ENCODE measurements around the gene CHST11.

Gene CHST11

DNA sequence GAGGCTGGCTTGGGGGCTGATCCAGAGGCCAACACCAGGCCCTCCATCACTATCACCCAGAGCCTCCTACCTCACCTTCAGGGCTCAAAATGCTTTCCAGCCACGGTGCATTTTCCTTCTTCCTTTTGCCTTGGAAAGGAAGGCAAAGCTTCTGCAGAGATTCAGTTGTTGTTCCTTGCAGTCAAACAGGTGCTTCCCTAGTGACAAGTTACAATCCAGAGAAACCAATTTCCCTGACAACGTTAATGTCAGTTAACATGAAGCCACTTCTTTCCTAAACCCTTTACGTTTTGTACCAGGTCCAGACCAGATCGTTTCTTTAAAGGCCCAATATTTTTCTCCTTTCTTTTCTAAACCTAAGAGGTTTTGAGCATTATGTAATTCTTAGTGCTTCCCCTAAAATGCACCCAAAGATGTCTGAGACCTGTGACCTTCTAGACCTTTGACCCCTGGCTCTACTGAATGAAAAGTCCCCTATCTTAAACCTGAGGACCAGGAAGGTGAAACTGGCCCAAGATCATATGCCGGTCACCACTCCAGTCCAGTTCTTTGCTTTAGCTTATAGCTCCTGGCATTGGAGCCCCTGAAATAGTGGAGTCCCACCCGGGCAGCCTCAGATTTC is 289.8 kb downstream of the CHST11 start:
- FAIRE-seq: no peak

GRCh38 chr12:104747330-104747729 is 290.6 kb downstream of the CHST11 start:
- no peak for FAIRE-seq

DNA sequence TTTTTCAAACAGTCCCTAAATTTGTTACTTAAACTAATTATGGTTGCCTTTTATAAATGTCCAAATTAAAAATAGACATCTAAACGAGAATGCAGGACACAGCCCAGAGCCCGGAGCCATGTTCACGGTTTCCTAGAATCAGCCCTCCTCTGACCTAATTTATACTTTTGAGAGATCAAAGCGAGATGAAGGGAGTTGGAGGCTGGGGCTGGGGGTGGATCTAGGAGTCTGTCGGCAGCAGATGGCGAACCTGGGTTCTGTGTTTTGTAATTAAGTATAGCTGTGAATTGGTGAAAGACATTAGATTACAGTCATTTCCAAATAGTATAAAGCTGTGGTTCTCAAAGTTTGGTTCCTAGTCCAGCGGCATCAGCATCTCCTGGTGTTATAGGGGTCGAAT is 291.2 kb downstream of the CHST11 start:
- no peak for FAIRE-seq

GRCh38 chr12:104748356-104748755 is 291.6 kb downstream of the CHST11 start:
- FAIRE-seq: no peak

DNA sequence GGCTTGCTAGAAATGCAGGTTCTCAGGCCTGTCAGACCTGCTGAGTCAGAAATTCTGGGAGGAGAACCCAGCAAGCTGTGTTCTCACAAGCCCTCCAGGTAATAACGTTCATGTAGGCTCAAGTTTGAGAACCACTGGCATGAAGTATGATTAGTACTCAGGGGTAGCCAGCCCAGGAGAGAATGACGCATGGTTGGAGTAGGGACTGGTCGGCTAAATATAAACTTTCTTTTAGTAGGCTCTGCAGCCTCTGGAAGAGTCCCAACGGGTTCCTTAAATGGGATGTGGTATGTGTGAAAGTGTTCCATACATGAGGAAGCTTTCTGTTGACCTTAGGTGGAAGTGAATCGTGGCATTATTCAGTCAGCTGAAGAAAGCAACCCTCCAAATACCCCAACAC is 292.0 kb downstream of the CHST11 start:
- no peak for FAIRE-seq

GRCh38 chr12:104749545-104749944 is 292.8 kb downstream of the CHST11 start:
- no peak for FAIRE-seq

- FAIRE-seq: no peak
Observed at GRCh38 chr12:104750061-104750460, 293.3 kb downstream of the CHST11 start.

- FAIRE-seq: no peak
Observed at GRCh38 chr12:104751120-104751519, 294.4 kb downstream of the CHST11 start.

DNA sequence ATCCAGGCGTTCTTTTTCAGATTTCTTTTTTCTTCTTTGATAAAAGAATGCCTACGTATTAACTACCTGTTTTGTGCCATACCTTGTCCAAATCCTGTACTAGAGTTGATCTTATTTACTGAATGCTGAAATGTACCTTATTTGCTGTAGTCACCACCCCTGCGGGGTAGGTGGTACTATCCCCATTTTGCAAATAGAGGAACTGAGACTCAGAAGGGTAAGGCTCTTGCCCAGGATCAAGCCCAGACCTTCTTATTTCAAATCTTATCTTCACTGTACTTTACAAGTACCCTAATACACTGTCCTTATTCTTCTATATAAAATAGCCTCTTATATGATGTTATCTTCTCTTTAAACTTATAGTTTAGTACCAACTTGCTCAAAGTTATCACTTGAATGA is 294.8 kb downstream of the CHST11 start:
- FAIRE-seq: no peak

GRCh38 chr12:104752016-104752415 is 295.3 kb downstream of the CHST11 start:
- FAIRE-seq: no peak

- FAIRE-seq: no peak
Observed at GRCh38 chr12:104752881-104753280, 296.1 kb downstream of the CHST11 start.

DNA sequence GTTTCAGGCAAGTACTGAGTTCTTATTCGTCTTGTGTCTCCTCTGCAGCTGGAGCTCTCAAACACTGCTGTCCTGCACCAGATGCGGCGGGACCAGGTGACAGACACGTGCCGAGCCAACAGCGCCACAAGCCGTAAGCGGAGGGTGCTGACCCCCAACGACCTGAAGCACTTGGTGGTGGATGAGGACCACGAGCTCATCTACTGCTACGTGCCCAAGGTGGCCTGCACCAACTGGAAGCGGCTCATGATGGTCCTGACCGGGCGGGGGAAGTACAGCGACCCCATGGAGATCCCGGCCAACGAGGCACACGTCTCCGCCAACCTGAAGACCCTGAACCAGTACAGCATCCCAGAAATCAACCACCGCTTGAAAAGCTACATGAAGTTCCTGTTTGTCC is 300.2 kb downstream of the CHST11 start:
- FAIRE-seq: no peak

DNA sequence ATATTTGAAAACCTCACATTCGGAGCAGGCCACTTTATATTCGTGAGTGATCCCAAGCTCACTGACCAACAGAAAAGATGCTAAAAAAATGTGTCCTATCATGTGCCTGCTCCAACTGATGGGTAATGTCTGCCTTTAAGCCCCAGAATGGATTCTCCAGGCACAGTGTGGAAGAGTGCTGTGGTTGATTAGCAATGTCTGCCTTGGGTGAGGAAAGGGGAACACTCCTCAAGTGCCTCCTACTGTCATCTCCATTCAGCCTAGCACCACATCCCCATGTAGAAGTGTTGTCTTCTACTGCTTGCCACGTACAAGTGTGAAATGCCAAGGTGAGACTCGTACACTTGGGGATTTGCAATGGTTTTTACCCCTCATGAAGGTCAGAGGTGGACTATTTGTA is 302.0 kb downstream of the CHST11 start:
- no peak for FAIRE-seq

DNA sequence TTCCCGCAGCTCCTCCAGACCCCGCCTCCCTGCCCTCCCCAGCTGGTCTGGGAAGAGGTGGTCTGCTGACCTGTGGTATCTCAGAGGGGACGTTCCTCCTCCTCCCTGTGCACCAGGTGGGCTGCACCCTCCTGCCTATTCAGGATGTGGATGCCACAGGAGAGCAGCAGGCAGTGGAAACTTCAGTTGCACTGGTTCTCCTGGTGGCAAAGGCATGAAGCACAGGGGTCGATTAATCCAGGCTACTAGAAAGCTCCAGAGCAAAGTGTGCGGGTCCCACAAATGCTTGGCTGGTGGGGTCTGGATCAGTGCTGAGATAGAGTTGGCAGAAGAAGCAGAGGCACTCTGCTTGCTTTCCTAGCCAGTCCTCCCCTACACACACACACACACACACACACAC is 304.3 kb downstream of the CHST11 start:
- FAIRE-seq: no peak

DNA sequence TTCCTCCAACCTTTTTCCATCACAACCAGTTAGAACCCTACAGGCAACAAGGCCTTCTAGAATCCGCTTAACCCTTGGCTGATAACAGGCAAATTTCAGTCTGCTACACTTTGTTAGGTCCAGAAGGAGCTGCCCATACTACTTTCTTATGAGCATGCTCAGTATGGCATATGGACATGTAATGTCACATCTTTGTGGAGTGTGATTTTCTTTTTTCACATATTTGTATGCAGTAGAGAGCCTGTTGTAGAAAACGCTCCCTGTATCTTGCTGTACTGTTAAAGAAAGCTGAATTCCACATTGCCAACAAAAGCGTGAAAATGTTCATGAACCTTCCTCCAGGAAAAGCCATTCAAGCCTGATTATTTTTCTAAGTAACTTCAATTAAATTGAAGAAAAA is 304.9 kb downstream of the CHST11 start:
- FAIRE-seq: no peak

GRCh38 chr12:104763168-104763805 is 306.5 kb downstream of the CHST11 start:
- no peak for FAIRE-seq

GRCh38 chr12:104764225-104765091 is 307.7 kb downstream of the CHST11 start:
- no peak for FAIRE-seq

DNA sequence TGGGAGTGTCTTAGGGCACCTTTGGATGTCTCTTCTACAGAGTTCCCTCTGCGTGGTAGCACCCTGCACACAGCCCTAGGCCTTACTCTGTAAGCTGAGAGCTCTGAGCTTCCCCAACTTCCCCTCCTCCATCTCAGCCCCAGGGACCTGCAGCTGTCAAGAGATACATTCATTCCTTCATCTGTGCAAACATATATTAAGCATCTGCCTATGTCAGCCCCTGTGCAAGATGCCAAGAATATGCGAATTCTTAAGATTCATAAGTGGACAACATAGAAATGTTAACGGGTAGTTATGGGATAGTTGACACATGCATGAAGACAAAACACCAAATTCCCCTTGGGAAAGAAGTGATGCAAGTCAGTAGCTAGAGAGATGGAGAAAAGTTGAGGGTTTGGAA is 310.5 kb downstream of the CHST11 start:
- no peak for FAIRE-seq

DNA sequence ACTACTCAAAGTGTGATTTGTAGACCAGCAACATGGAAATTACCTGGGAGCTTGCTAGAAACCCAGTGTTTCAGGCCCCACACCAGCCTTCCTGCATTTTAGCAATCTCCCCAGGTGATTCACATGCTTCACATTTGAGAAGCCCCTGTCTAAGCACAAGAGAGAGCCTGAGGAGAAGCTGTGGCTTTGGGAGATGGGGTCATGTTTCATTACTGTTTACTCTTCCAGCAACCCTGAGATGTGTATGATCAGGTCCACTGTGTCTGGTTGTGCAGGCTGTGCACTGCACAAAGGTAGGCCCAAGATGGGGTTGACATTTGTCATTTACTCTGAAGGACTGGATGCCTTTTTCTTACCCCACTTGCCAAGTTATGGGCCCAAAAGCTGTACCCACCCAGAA is 311.3 kb downstream of the CHST11 start:
- no peak for FAIRE-seq

GRCh38 chr12:104769144-104769561 is 312.4 kb downstream of the CHST11 start:
- FAIRE-seq: no peak

DNA sequence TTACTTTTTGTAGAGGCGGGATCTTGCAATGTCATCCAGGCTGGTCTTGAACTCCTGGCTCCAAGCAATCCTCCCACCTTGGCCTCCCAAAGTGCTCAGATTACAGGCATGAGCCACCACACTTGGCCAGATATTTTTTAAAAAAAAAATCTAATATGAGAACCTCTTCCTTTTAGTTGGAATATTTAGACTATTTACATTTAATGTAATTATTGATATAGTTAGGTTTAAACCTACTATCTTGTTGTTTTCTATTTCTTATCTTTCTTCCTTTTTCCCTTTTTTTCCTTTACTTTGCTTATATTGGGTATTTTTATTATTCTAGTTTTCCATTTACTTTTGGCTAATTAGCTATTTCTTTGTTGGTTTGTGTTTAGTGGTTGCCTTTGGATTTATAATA is 315.6 kb downstream of the CHST11 start:
- FAIRE-seq: peak; percentile 23

GRCh38 chr12:104775731-104776231 is 319.0 kb downstream of the CHST11 start:
- no peak for FAIRE-seq

- no peak for FAIRE-seq
Observed at GRCh38 chr12:104779134-104779533, 322.4 kb downstream of the CHST11 start.

DNA sequence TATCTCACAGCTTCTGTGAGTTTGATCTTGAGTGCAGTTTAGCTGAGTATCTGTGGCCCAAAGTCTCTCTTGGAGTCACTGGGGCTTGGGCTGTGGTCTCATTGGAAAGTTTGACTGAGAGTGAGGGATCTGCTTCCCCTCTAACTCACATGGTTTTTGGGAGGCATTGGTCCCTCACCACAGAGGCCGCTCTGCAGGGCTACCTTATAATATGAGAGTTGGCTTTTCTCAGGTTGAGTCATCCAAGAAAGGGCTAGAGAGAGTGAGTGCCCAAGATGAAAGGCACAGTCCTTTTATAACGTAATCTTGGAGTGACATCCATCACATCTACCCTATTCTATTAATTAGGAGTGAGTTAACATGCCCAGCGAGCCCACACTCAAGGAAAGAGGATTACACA is 325.5 kb downstream of the CHST11 start:
- FAIRE-seq: no peak
